H1 (cell line): ENCODE data around the gene DDX55. TPM values are rescaled to one million over a fixed set of nuclear protein-coding genes. Genes with fewer than 3 reads are reported as not detected.

Experiments used
- ATF3 ChIP-seq: IDR thresholded peaks from 2 replicates; pipeline ENCODE4 v1.6.1; 2011; ENCODE audit warnings: low read depth, mild to moderate bottlenecking, low read length; ENCODE audit not compliant: insufficient read depth
- GTF2F1 ChIP-seq: IDR thresholded peaks from 2 replicates; pipeline ENCODE4 v1.6.1; 2012; ENCODE audit warnings: low read depth, low read length, improper control_type of control experiment, borderline replicate concordance
- KDM5A ChIP-seq: fragments of 200-600 bp; IDR thresholded peaks from 2 replicates; pipeline ENCODE4 v1.7.1; 2012; ENCODE audit warnings: mild to moderate bottlenecking, low read length, inconsistent platforms, mixed read lengths
- SIRT6 ChIP-seq: IDR thresholded peaks from one replicate; pipeline ENCODE4 v1.7.1; 2012; ENCODE audit warnings: low read length, inconsistent platforms
- SP4 ChIP-seq: IDR thresholded peaks from 2 replicates; pipeline ENCODE4 v1.6.1; 2012; ENCODE audit warnings: low read length, inconsistent platforms
- TAF1 ChIP-seq: IDR thresholded peaks from 2 replicates; pipeline ENCODE4 v1.6.1; 2011; ENCODE audit warnings: mild to moderate bottlenecking, low read depth, low read length
- TBP ChIP-seq: IDR thresholded peaks from 2 replicates; pipeline ENCODE4 v1.6.1; 2011; ENCODE audit warnings: low read depth, low read length, improper control_type of control experiment
- polyA plus RNA-seq, 7 experiments: library from polyadenylated mRNA; depleted of rRNA in 3 of 7; stranded (reverse) in 5 of 7; unstranded in 2 of 7; fragments of >200 nt in 5 of 7; fragments of 200-250 nt in 2 of 7; gene quantifications; 1 replicate in 5 of 7; 2 replicates in 1 of 7; 4 replicates in 1 of 7; pipeline versions ENCODE4 v1.2.1 to v1.2.3, GENCODE V29; 2011 to 2013; ENCODE audit warnings: missing spikeins in 2 of 7, mixed read lengths in 2 of 7
- total RNA-seq: library from RNA; stranded (reverse); fragmentation: NEBNext Ultra II Directional; extraction: Animal tissue kit (Norgen Biotek cat#: 25700); gene quantifications from 2 replicates; pipeline ENCODE4 v1.2.1, GENCODE V29; 2021

DDX55 gene
- total and polyA plus RNA-seq, 2 of the 8 experiments (the other 6 are each of a cell fraction or from before 2014, with no cell fraction given), result 25.8 to 37.7 TPM

DNA sequence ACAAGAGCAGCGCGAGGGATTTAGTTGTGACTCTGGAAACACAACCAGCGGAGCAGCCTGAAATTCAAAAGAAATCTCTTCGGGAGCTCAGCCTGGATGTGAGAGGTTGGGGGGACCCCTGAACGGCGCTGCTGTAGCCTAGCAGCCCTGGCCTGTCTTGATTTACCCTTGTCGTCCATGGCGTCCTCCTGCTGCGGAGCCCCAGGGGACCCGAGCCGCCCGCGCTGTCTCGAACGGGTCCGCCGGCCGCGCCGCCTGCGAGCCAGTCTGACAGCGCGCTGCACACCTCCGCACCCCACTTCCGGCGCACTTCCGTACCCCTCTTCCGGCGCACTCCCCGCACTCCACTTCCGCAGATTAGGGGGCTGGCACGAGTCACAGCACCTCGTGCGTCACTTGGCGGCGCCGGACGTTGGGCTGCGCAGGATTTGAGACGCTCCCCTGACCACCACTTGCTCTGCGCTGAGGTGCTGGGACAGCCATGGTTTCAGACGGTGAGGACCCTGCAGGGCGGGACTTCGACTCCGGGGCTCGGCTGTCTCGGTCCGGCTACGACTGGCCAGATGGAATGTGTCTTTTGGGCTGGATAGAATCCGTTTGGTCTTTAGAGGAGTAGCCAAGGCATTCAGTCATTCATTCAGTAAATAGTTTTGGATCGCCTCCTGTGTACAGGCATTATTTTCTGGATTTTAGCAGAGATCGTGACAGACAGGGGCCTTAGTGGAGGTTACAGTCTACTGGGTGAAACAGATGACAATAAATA is 31.7 kb downstream of the DDX55 start, which contains the start of the genes EIF2B1 and GTF2H3 (continued):
- TF ChIP-seq KDM5A (peak; percentile 84), TBP (peak; percentile 96), SIRT6 (no peak), ATF3 (peak; percentile 98), SP4 (no peak), GTF2F1 (peak; percentile 71; the same call in 1 of the 2 replicates), TAF1 (peak; percentile 99)
